Esophagus muscularis mucosa (tissue), 4 donors: ENCODE measurements around the gene RAD51B. TPM values are rescaled to one million over a fixed set of nuclear protein-coding genes. Genes with fewer than 3 reads are reported as not detected.
"Not testable (repeated sequence)": the region's sequence is repeated elsewhere in the genome, so short reads cannot be mapped to it uniquely, and the experiment has no call there.

Experiments used
- DNase-seq: peaks from one replicate; pipeline ENCODE4 v3.0.0-alpha.2; 2017; ENCODE audit errors: extremely low spot score
- H3K27ac ChIP-seq, 4 donors: fragments of 200-600 bp; sonication (generic); replicated peaks in 1 of 4; 1 replicate in 3 of 4; 2 replicates in 1 of 4; pipeline ENCODE4 v1.5.1; 2016 to 2019; ENCODE audit warnings: mild to moderate bottlenecking in 1 of 4
- H3K27me3 ChIP-seq, 4 donors: fragments of 200-600 bp; sonication (generic); one replicate each; pipeline versions ENCODE4 v1.5.1 to v1.6.0; 2016 to 2019
- H3K36me3 ChIP-seq, 4 donors: fragments of 200-600 bp; sonication (generic); one replicate each; pipeline ENCODE4 v1.5.1; 2016 to 2019
- H3K4me1 ChIP-seq, 4 donors: fragments of 200-600 bp; sonication (generic); one replicate each; pipeline ENCODE4 v1.5.1; 2016 to 2019
- H3K4me3 ChIP-seq, 4 donors: fragments of 200-600 bp; sonication (generic); 1 replicate in 2 of 4; 2 replicates in 2 of 4; pipeline ENCODE4 v1.5.1; 2016 to 2019; ENCODE audit warnings: mild to moderate bottlenecking in 4 of 4, moderate library complexity in 1 of 4
- H3K9me3 ChIP-seq, 4 donors: fragments of 200-600 bp; sonication (generic); 1 replicate in 3 of 4; 2 replicates in 1 of 4; pipeline ENCODE4 v1.5.1; 2016 to 2019
- EP300 ChIP-seq: sonication (generic); formaldehyde crosslinking; IDR thresholded peaks from one replicate; pipeline ENCODE4 v1.6.1; 2017; ENCODE audit warnings: antibody characterized with exemption
- POLR2A ChIP-seq: fragments of 450-650 bp; IDR thresholded peaks from one replicate; pipeline ENCODE4 v1.6.1; 2017; ENCODE audit warnings: antibody characterized with exemption, moderate library complexity, mild to moderate bottlenecking, low read depth
- POLR2AphosphoS5 ChIP-seq, 2 donors: sonication (generic); formaldehyde crosslinking; IDR thresholded peaks; one replicate each; pipeline ENCODE4 v1.6.1; 2017; ENCODE audit warnings: antibody characterized with exemption in 2 of 2
- WGBS: methylation state at CpG from one replicate; pipeline ENCODE4 v1.1.5; 2018; 5-methylcytosine and 5-hydroxymethylcytosine counted together
- intact Hi-C: fragments of 100-400 bp; cut with DNase I; formaldehyde crosslinking; loops from one replicate; pipeline ENCODE4 v1.15.1; 2023
- total RNA-seq, 4 donors: library from RNA; depleted of rRNA; stranded (reverse); fragments of >200 nt; gene quantifications; one replicate each; pipeline versions ENCODE4 v1.1.0 to v1.2.1, GENCODE V29; 2016
- TF ChIP-seq, protein P1 (sequence below), 3 experiments: fragments of 200-600 bp in 2 of 3; fragments of 450-650 bp in 1 of 3; sonication (generic) in 2 of 3; IDR thresholded peaks; one replicate each; pipeline ENCODE4 v1.5.1; 2017 to 2019; ENCODE audit warnings: antibody characterized with exemption in 3 of 3, mild to moderate bottlenecking in 2 of 3, moderate library complexity in 1 of 3

RAD51B gene
- total RNA-seq, 4 donors from 2014 or later = 2.8 to 11.1 (median 5.1) TPM

DNA sequence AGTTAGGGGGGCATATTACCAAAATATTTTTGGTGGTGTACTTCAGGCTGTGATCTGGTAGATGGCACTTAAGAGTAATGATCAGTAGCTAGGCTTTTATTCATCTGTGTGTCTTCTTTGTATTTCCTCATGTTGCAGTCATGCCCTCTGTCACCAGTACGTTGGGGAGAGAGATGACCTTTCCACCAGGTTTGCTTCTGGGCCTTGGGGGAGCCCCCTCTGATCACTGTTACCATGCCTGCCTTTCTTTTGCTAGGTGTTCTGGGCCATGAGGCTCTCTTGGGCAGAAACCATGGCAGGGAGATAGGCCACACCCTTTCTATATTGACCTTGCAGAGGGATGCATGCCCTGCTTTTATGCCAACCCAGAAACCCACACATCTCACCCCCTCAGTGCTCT, 208.5 kb downstream of the RAD51B start:
- Histone ChIP-seq H3K4me3 (no peak overlapping the region), H3K27me3 (no peaks in the 10 kb centered on the region), H3K9me3 (peaks cover 0 to 10% (median 5%) of the 10 kb centered on the region in 4 donors), H3K36me3 (no peaks in the 10 kb centered on the region), H3K4me1 (peaks cover 0 to 13% (median 7%) of the 10 kb centered on the region in 4 donors), H3K27ac (no peak overlapping the region)
- TF ChIP-seq EP300 (no peak), POLR2A (no peak), POLR2AphosphoS5 (IDR thresholded peaks at IDR 0.05) (no peak)
- TF ChIP-seq, protein P1, sequence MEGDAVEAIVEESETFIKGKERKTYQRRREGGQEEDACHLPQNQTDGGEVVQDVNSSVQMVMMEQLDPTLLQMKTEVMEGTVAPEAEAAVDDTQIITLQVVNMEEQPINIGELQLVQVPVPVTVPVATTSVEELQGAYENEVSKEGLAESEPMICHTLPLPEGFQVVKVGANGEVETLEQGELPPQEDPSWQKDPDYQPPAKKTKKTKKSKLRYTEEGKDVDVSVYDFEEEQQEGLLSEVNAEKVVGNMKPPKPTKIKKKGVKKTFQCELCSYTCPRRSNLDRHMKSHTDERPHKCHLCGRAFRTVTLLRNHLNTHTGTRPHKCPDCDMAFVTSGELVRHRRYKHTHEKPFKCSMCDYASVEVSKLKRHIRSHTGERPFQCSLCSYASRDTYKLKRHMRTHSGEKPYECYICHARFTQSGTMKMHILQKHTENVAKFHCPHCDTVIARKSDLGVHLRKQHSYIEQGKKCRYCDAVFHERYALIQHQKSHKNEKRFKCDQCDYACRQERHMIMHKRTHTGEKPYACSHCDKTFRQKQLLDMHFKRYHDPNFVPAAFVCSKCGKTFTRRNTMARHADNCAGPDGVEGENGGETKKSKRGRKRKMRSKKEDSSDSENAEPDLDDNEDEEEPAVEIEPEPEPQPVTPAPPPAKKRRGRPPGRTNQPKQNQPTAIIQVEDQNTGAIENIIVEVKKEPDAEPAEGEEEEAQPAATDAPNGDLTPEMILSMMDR (IDR thresholded peaks at IDR 0.05) = no peak
- WGBS = 89% methylated on average over 1 of the region's 1 CpG
- no peak for DNase-seq
- intact Hi-C loops = no loop called here

DNA sequence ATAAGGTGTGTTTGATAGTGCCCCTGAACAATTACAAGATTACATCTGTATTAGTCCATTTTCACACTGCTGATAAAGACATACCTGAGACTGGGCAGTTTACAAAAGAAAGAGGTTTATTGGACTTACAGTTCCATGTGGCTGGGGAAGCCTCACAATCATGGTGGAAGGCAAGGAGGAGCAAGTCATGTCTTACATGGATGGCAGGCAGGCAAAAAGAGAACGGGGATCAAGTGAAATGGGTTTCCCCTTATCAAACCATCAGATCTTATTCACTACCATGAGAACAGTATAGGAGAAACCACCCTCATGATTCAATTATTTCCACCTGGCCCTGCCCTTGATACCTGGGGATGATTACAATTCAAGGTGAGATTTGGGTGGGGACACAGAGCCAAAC, 211.4 kb downstream of the RAD51B start:
- intact Hi-C loops = loop anchor here (10.0 kb wide), 1 partner anchor 104 kb away; no protein-coding TSS in a partner anchor

GRCh38 chr14:68032154-68032553, 212.6 kb downstream of the RAD51B start:
- no peak for DNase-seq
- intact Hi-C loops = loop anchor here (10.0 kb wide), 1 partner anchor 103 kb away; no protein-coding TSS in a partner anchor
- H3K27ac ChIP-seq = no peak overlapping the region
- peaks cover 0 to 3% (median 0%) of the 10 kb centered on the region in 4 donors for H3K9me3 ChIP-seq
- no peak overlapping the region for H3K4me3 ChIP-seq
- peaks cover 0 to 32% (median 20%) of the 10 kb centered on the region in 4 donors for H3K4me1 ChIP-seq
- H3K27me3 ChIP-seq = no peaks in the 10 kb centered on the region
- WGBS = 93% methylated on average over 1 of the region's 1 CpG
- TF ChIP-seq EP300 (no peak), POLR2A (no peak), POLR2AphosphoS5 (IDR thresholded peaks at IDR 0.05) (no peak)
- TF ChIP-seq, protein P1 (IDR thresholded peaks at IDR 0.05) = no peak
- no peaks in the 10 kb centered on the region for H3K36me3 ChIP-seq

More for the DNA sequence above, 211.4 kb downstream of the RAD51B start:
- H3K27me3 ChIP-seq, H3K4me3 ChIP-seq, H3K27ac ChIP-seq, DNase-seq, H3K9me3 ChIP-seq, H3K36me3 ChIP-seq: not testable (repeated sequence)
- peaks cover 0 to 23% (median 14%) of the 10 kb centered on the region in 4 donors for H3K4me1 ChIP-seq
- 93% methylated on average over 1 of the region's 1 CpG for WGBS

GRCh38 chr14:68033336-68033932, 213.9 kb downstream of the RAD51B start:
- H3K9me3 ChIP-seq = peaks cover 0 to 3% (median 0%) of the 10 kb centered on the region in 4 donors
- H3K36me3 ChIP-seq = no peaks in the 10 kb centered on the region
- peaks cover 0 to 39% (median 30%) of the 10 kb centered on the region in 4 donors for H3K4me1 ChIP-seq
- DNase-seq = no peak
- no peak for TF ChIP-seq EP300
- no peak for TF ChIP-seq POLR2A
- TF ChIP-seq, protein P1 (IDR thresholded peaks at IDR 0.05) = no peak
- TF ChIP-seq POLR2AphosphoS5 (IDR thresholded peaks at IDR 0.05) = no peak
- no peak overlapping the region for H3K4me3 ChIP-seq
- peak overlapping the region in 1 of 4 donors; percentile 87 for H3K27ac ChIP-seq
- WGBS = 67% methylated on average over 2 of the region's 2 CpGs
- no peaks in the 10 kb centered on the region for H3K27me3 ChIP-seq
- intact Hi-C loops = loop anchor here (10.0 kb wide), 1 partner anchor 101 kb away; no protein-coding TSS in a partner anchor

- Histone ChIP-seq H3K9me3 (peaks cover 0 to 2% (median 0%) of the 10 kb centered on the region in 4 donors), H3K4me1 (peaks cover 0 to 39% (median 30%) of the 10 kb centered on the region in 4 donors), H3K27me3 (no peaks in the 10 kb centered on the region), H3K27ac (peak overlapping the region in 3 of 4 donors; percentile 78 to 87 (median 83)), H3K36me3 (no peaks in the 10 kb centered on the region), H3K4me3 (no peak overlapping the region)
- DNase-seq = no peak
- 81% methylated on average over 2 of the region's 2 CpGs for WGBS
- TF ChIP-seq POLR2AphosphoS5 (IDR thresholded peaks at IDR 0.05) = no peak
- no peak for TF ChIP-seq POLR2A
- no peak for TF ChIP-seq EP300
- intact Hi-C loops = loop anchor here (10.0 kb wide), 1 partner anchor 100 kb away; no protein-coding TSS in a partner anchor
Observed at GRCh38 chr14:68034896-68035295, 215.3 kb downstream of the RAD51B start.
